HG03342 (cell line): ENCODE data around the gene CTNNBIP1.

Experiments used
- ATAC-seq: cut with Tn5 transposase; IDR thresholded peaks from one replicate; pipeline ENCODE4 v1.9.1; 2021; ENCODE audit warnings: mild to moderate bottlenecking, moderate library complexity; ENCODE audit not compliant: unreplicated experiment

The CTNNBIP1 gene

GRCh38 chr1:9859281-9860014, 50.6 kb downstream of the CTNNBIP1 start:
- ATAC-seq = no peak

- no peak for ATAC-seq
Observed at GRCh38 chr1:9858293-9859035, 51.6 kb downstream of the CTNNBIP1 start.

- ATAC-seq = no peak
Observed at GRCh38 chr1:9855186-9855585, 54.9 kb downstream of the CTNNBIP1 start.

GRCh38 chr1:9853249-9853595, 56.8 kb downstream of the CTNNBIP1 start:
- ATAC-seq = no peak

GRCh38 chr1:9852410-9853248, 57.4 kb downstream of the CTNNBIP1 start:
- ATAC-seq = no peak

- ATAC-seq = no peak
Observed at GRCh38 chr1:9852004-9852403, 58.1 kb downstream of the CTNNBIP1 start.

- ATAC-seq = no peak
Observed at GRCh38 chr1:9850442-9851162, 59.5 kb downstream of the CTNNBIP1 start.

- ATAC-seq = no peak
Observed at GRCh38 chr1:9849691-9850441, 60.2 kb downstream of the CTNNBIP1 start.

GRCh38 chr1:9848022-9848421, 62.0 kb downstream of the CTNNBIP1 start:
- no peak for ATAC-seq

GRCh38 chr1:9847269-9847668, 62.8 kb downstream of the CTNNBIP1 start:
- ATAC-seq = no peak

GRCh38 chr1:9846611-9847171, 63.4 kb downstream of the CTNNBIP1 start:
- ATAC-seq = no peak

- ATAC-seq = no peak
Observed at GRCh38 chr1:9845914-9846313, 64.2 kb downstream of the CTNNBIP1 start.

- ATAC-seq = no peak
Observed at GRCh38 chr1:9844756-9845155, 65.3 kb downstream of the CTNNBIP1 start.

- no peak for ATAC-seq
Observed at GRCh38 chr1:9844106-9844505, 66.0 kb downstream of the CTNNBIP1 start.

- no peak for ATAC-seq
Observed at GRCh38 chr1:9843576-9843945, 66.5 kb downstream of the CTNNBIP1 start.

- no peak for ATAC-seq
Observed at GRCh38 chr1:9842781-9843575, 67.1 kb downstream of the CTNNBIP1 start.

- no peak for ATAC-seq
Observed at GRCh38 chr1:9842073-9842711, 67.9 kb downstream of the CTNNBIP1 start.

GRCh38 chr1:9841460-9841859, 68.6 kb downstream of the CTNNBIP1 start:
- no peak for ATAC-seq

GRCh38 chr1:9840176-9840575, 69.9 kb downstream of the CTNNBIP1 start:
- ATAC-seq = no peak
